OCI-LY3 (cell line): ENCODE results near the gene TBC1D7.

ENCODE experiments used
- H2AFZ ChIP-seq: fragments of 200-600, 300-600 bp; shearing (Covaris generic); 2 replicates; pipeline ENCODE4 v1.6.0; 2014; ENCODE audit warnings: antibody characterized with exemption, low read depth, low read length
- H3K27ac ChIP-seq: fragments of 200-600, 300-600 bp; sonication (generic); 2 replicates; pipeline ENCODE4 v1.5.1; 2014; ENCODE audit warnings: mild to moderate bottlenecking, low read length, moderate library complexity, mixed read lengths
- H3K27me3 ChIP-seq: fragments of 200-600, 300-600 bp; sonication (generic); 2 replicates; pipeline ENCODE4 v1.6.1; 2014; ENCODE audit warnings: low read depth, low read length, mixed read lengths
- H3K36me3 ChIP-seq: fragments of 200-600, 300-600 bp; sonication (generic); replicated peaks from 2 replicates; pipeline ENCODE3; 2014; ENCODE audit warnings: low read depth, low read length, mixed read lengths
- H3K4me1 ChIP-seq: fragments of 300-600, 200-600 bp; sonication (generic); 2 replicates; pipeline ENCODE4 v1.6.1; 2014; ENCODE audit warnings: low read length, mixed read lengths
- H3K4me2 ChIP-seq: fragments of 200-600, 300-600 bp; sonication (generic); 2 replicates; pipeline ENCODE4 v1.6.1; 2014; ENCODE audit warnings: low read length, mixed read lengths
- H3K4me3 ChIP-seq: fragments of 300-600, 200-600 bp; sonication (generic); 2 replicates; pipeline ENCODE4 v1.5.1; 2014; ENCODE audit warnings: antibody characterized with exemption, mild to moderate bottlenecking, low read length, moderate library complexity
- H3K79me2 ChIP-seq: fragments of 300-600, 200-600 bp; shearing (Covaris generic); 2 replicates; pipeline ENCODE4 v1.6.1; 2014; ENCODE audit warnings: mild to moderate bottlenecking, low read length, mixed read lengths
- H3K9ac ChIP-seq: fragments of 300-600, 200-600 bp; shearing (Covaris generic); 2 replicates; pipeline ENCODE4 v1.6.0; 2014; ENCODE audit warnings: mild to moderate bottlenecking, low read length, moderate library complexity
- H3K9me3 ChIP-seq: fragments of 200-600, 300-600 bp; shearing (Covaris generic); 2 replicates; pipeline ENCODE4 v1.6.1; 2014; ENCODE audit warnings: low read length, mixed read lengths; ENCODE audit not compliant: insufficient read depth
- H4K20me1 ChIP-seq: fragments of 200-600, 300-600 bp; sonication (generic); 2 replicates; pipeline ENCODE4 v1.6.1; 2016; ENCODE audit warnings: low read length, mixed read lengths; ENCODE audit not compliant: insufficient read depth
- CTCF ChIP-seq: fragments of 200-600, 300-600 bp; sonication (generic); IDR thresholded peaks from 2 replicates; pipeline ENCODE4 v1.5.1; 2014; ENCODE audit warnings: antibody characterized with exemption, low read length, low read depth
- EZH2phosphoT487 ChIP-seq: fragments of 200-600 bp; shearing (Covaris generic); IDR thresholded peaks from 2 replicates; pipeline ENCODE4 v1.6.1; 2018; ENCODE audit warnings: antibody characterized with exemption, mixed run types, low read depth

The TBC1D7 gene

DNA sequence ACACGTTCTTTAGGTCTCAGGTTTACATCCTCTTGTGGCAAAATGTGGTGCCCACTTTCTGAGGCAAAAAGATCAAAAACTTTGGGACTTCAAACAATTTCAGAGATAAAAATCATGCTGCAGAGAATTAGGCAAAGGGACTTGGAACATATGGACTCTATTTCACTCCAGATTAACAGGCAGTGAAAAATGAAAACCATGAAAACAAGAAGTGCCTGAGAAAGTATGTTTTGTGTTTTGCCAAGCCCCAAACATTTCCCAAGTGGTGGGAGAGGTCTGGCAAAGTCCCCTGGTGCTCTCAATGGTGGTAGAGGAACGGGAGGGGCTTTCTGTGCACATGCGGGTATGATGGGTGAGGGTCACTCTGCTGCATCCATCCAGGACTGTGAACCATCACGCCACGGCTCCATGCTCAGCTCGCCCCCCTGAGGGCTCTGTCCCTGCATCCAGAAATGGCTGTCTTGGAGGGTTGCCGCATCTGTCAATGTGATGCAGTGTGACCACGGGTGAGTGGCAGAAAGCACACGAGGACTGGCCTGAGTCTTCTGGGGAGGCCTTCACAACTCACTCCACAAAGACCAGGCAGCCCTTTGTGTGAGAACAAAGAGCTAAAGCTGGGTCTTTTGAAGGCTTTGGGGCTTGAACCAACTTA is 43.2 kb upstream of the TBC1D7 start:
- Histone ChIP-seq H3K4me2 (no peak overlapping the region), H3K27ac (no peak overlapping the region), H3K79me2 (no peaks in the 10 kb centered on the region), H3K27me3 (peaks cover 10% of the 10 kb centered on the region; the same call in 1 of the 2 replicates), H3K4me3 (no peak overlapping the region), H2AFZ (no peak overlapping the region), H4K20me1 (no peaks in the 10 kb centered on the region), H3K9ac (no peak overlapping the region), H3K9me3 (no peaks in the 10 kb centered on the region), H3K4me1 (peaks cover 11% of the 10 kb centered on the region), H3K36me3 (no peaks in the 10 kb centered on the region)
- TF ChIP-seq EZH2phosphoT487 (no peak), CTCF (no peak)

- Histone ChIP-seq H3K36me3 (no peaks in the 10 kb centered on the region), H3K79me2 (no peaks in the 10 kb centered on the region), H3K9me3 (no peaks in the 10 kb centered on the region), H3K9ac (no peak overlapping the region), H3K4me1 (peaks cover 7% of the 10 kb centered on the region), H4K20me1 (no peaks in the 10 kb centered on the region), H3K4me3 (no peak overlapping the region), H3K27me3 (peaks cover 10% of the 10 kb centered on the region; the same call in 1 of the 2 replicates), H3K27ac (no peak overlapping the region), H2AFZ (no peak overlapping the region), H3K4me2 (no peak overlapping the region)
- no peak for TF ChIP-seq EZH2phosphoT487
- no peak for TF ChIP-seq CTCF
Measured at GRCh38 chr6:13370623-13371022, 42.3 kb upstream of the TBC1D7 start.

- Histone ChIP-seq H3K79me2 (no peaks in the 10 kb centered on the region), H3K4me1 (no peaks in the 10 kb centered on the region), H3K9ac (no peak overlapping the region), H4K20me1 (no peaks in the 10 kb centered on the region), H3K36me3 (no peaks in the 10 kb centered on the region), H3K4me3 (no peak overlapping the region), H2AFZ (no peak overlapping the region), H3K4me2 (no peak overlapping the region), H3K27me3 (peaks cover 10% of the 10 kb centered on the region; the same call in 1 of the 2 replicates), H3K9me3 (no peaks in the 10 kb centered on the region), H3K27ac (no peak overlapping the region)
- TF ChIP-seq CTCF (no peak), EZH2phosphoT487 (no peak)
Measured at GRCh38 chr6:13369591-13369990, 41.3 kb upstream of the TBC1D7 start.

GRCh38 chr6:13368731-13369115 is 40.4 kb upstream of the TBC1D7 start:
- Histone ChIP-seq H2AFZ (no peak overlapping the region), H3K4me3 (no peak overlapping the region), H3K9me3 (no peaks in the 10 kb centered on the region), H4K20me1 (no peaks in the 10 kb centered on the region), H3K79me2 (no peaks in the 10 kb centered on the region), H3K4me2 (no peak overlapping the region), H3K4me1 (no peaks in the 10 kb centered on the region), H3K27me3 (peaks cover 10% of the 10 kb centered on the region; the same call in 1 of the 2 replicates), H3K36me3 (no peaks in the 10 kb centered on the region), H3K9ac (no peak overlapping the region), H3K27ac (no peak overlapping the region)
- TF ChIP-seq CTCF = no peak
- TF ChIP-seq EZH2phosphoT487 = no peak
